Mesothelial cell of epicardium (in vitro differentiated cells): Measurements from ENCODE around the gene CMSS1. TPM values are rescaled to one million over a fixed set of nuclear protein-coding genes. Genes with fewer than 3 reads are reported as not detected.

Experiments
- DNase-seq, 2 experiments: peaks; one replicate each; pipeline ENCODE4 v3.0.0; 2021; ENCODE audit warnings: low spot score in 2 of 2; ENCODE audit not compliant: unreplicated experiment in 2 of 2
- H3K27ac Mint-ChIP-seq: 2 replicates; pipeline ENCODE4 v1.8.0; 2021; ENCODE audit warnings: mixed read lengths
- H3K27me3 Mint-ChIP-seq: 2 replicates; pipeline ENCODE4 v1.8.0; 2021; ENCODE audit warnings: low read depth, mixed read lengths
- H3K36me3 Mint-ChIP-seq: 2 replicates; pipeline ENCODE4 v1.8.0; 2021; ENCODE audit warnings: mixed read lengths
- H3K4me1 Mint-ChIP-seq: 2 replicates; pipeline ENCODE4 v1.8.0; 2021; ENCODE audit warnings: mixed read lengths
- H3K4me3 Mint-ChIP-seq: 2 replicates; pipeline ENCODE4 v1.8.0; 2021; ENCODE audit warnings: mild to moderate bottlenecking, moderate library complexity, mixed read lengths
- H3K9me3 Mint-ChIP-seq: 2 replicates; pipeline ENCODE4 v1.8.0; 2021; ENCODE audit warnings: mixed read lengths
- CTCF ChIP-seq: fragments of 200-600 bp; sonication (generic); IDR thresholded peaks from one replicate; pipeline ENCODE4 v1.5.0; 2021; ENCODE audit warnings: antibody characterized with exemption; ENCODE audit not compliant: unreplicated experiment
- total RNA-seq: library from RNA; stranded (reverse); gene quantifications from 3 replicates; pipeline ENCODE4 v1.2.1, GENCODE V29; 2021

Gene CMSS1
- total RNA-seq, 1 donor from 2014 or later: 30.0 TPM

DNA sequence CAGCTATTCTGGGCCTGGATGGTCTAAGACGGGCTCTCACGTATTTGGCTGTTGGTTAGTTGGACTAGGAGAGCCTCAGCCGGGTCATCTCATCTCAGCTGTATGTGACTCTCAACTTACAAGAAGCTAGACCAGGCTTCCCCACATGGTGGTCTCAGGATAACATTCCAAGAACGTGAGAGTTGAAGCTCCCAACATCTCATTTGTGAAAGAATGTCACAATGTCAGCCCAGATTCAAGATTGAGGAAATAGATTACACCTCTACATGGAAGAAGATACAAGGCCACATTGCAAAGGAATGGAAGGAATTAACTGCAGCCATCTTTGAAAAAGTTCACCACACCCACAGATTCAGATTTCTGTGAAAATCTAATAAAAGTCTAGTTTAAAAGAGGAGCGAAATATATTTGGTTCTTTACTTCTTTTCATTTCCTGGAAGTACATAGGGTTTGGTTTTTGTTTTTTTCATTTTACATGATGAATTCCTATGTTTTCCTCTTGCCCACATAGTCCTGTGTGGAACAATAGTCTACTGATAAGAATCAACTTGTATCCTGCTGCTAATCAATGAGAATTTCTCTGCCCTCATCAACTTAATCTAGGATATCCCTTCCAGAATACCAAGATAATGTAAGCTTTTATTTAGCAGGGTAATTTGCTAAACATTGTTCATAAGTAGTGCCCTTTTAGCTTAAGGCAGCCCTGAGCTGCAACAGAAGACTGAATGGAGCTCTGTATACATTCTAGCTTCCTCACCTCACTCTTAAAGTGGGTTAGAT is 116.5 kb downstream of the CMSS1 start:
- no peak overlapping the region for H3K27ac Mint-ChIP-seq
- H3K4me3 Mint-ChIP-seq: no peak overlapping the region
- H3K4me1 Mint-ChIP-seq: peaks cover 39% of the 10 kb centered on the region
- no peaks in the 10 kb centered on the region for H3K9me3 Mint-ChIP-seq
- no peaks in the 10 kb centered on the region for H3K27me3 Mint-ChIP-seq
- no peak for DNase-seq
- H3K36me3 Mint-ChIP-seq: peaks cover 2% of the 10 kb centered on the region
- TF ChIP-seq CTCF: no peak

GRCh38 chr3:99934975-99935797 is 117.5 kb downstream of the CMSS1 start:
- no peak for DNase-seq
- Mint-ChIP-seq H3K36me3 (peaks cover 2% of the 10 kb centered on the region), H3K4me1 (peaks cover 36% of the 10 kb centered on the region), H3K27me3 (no peaks in the 10 kb centered on the region), H3K9me3 (no peaks in the 10 kb centered on the region), H3K4me3 (no peak overlapping the region), H3K27ac (peak overlapping the region; percentile 44)
- TF ChIP-seq CTCF: no peak

DNA sequence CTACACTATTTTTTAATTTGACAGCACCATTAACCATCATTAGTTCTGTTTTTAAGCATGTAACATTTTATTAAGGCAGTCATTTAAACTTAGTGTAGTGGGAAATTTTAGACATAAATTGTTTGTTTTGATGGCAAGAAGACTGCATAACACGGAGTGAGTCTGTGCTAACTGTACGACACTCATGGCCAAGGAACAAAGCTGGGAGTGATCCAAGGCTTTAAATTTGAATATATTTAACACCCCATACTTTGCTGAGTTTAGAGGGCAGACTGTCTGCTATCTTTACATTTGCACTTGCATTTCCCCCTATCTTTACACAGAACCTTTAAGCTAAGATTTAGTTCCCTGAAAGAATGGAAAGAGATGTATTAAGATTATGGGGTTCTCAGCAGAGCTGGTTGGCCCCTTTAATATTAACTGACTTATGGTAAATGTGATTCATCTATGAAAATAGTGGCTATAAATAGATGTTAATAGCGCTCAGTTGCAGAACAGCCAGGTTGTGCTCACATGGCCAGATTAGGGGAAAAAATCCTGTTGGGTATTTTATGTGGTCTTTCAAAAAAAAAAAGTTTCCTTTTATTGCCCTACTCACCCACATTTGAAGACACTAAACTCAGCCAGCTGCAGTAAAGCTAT is 120.7 kb downstream of the CMSS1 start:
- Mint-ChIP-seq H3K27me3 (no peaks in the 10 kb centered on the region), H3K9me3 (no peaks in the 10 kb centered on the region), H3K27ac (peak overlapping the region; percentile 75), H3K36me3 (peaks cover 2% of the 10 kb centered on the region), H3K4me1 (peaks cover 37% of the 10 kb centered on the region), H3K4me3 (no peak overlapping the region)
- no peak for TF ChIP-seq CTCF
- DNase-seq: no peak

DNA sequence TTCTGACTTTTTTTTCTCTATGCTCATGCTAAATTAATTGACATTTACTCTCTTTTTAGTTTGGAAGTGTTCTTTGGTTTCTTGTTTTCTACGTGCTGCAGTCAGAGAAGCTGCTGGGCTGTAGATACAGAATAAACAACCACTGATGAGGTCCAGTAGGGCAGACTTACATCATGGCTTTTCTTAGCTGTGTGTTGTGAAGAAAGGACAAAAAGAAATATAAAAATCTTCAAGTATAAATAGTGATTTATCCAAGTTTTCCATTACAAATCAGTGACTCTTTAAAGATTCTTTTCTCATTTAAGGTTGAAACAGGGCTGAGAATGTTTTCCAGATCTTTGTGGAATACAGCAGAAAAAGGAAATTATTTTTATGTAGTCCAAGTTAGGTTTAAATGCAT is 122.2 kb downstream of the CMSS1 start:
- H3K36me3 Mint-ChIP-seq: peaks cover 2% of the 10 kb centered on the region
- H3K27me3 Mint-ChIP-seq: no peaks in the 10 kb centered on the region
- H3K27ac Mint-ChIP-seq: no peak overlapping the region
- no peaks in the 10 kb centered on the region for H3K9me3 Mint-ChIP-seq
- DNase-seq: no peak
- no peak for TF ChIP-seq CTCF
- H3K4me1 Mint-ChIP-seq: peaks cover 47% of the 10 kb centered on the region
- no peak overlapping the region for H3K4me3 Mint-ChIP-seq

- Mint-ChIP-seq H3K36me3 (peaks cover 2% of the 10 kb centered on the region), H3K27me3 (no peaks in the 10 kb centered on the region), H3K27ac (no peak overlapping the region), H3K4me1 (peaks cover 52% of the 10 kb centered on the region), H3K9me3 (no peaks in the 10 kb centered on the region), H3K4me3 (no peak overlapping the region)
- no peak for DNase-seq
- no peak for TF ChIP-seq CTCF
These were observed 122.7 kb downstream of the CMSS1 start for GRCh38 chr3:99940350-99940749.
